HG03565 (cell line): ENCODE measurements around the gene MTA2.
A peak's percentile ranks its signal among the peaks of the same experiment; 100 is the strongest.

ENCODE experiments used
- ATAC-seq: cut with Tn5 transposase; IDR thresholded peaks from one replicate; pipeline ENCODE4 v1.9.1; 2021; ENCODE audit warnings: mild to moderate bottlenecking, moderate library complexity; ENCODE audit not compliant: unreplicated experiment

Gene MTA2

DNA sequence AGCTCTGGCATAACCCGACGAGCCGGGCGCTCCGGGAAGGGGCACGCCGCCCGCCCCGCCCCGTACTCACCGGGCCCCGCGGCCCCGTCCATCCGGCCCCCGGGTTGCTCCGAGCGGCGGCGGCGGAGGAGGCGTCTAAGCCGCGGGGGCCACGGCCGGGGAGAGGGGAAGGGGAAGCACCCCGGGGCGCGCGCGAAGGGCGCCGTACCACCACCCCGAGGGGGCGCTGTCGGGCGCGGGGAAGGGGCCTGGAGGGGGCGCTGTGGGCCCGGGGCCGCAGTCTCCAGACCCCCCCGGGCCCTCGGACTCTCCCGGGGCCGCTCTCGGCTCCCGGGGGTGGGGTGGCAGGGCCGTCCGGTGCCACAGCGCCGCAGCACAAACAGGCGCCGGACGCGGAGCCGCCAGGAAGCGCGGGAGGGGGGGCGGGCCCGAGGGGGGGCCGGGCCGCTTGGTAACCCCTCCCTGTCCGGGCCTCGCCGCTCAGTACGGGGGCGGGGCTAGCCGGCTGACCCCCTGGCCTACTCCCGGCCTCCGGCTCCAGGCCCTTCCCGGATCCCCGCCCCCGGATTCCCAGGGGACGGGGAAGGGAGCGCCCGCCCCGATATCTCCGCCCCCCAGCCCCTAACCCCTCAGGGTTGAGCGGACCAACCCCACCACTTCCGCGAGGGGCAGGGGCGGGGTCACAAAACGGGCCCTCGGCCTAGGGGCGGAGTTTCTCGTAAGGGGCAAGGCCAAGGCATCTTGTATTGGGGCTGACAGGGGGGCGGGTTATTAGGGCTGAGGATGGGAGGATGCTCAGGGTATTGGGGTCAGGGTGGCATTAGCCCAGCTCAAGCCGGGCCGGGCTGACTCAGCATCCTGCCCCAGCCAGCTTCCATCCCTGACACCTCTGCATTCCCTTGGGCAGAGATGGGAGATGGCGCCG, 11.0 kb upstream of the MTA2 start, which contains the start of the genes EML3 and ROM1:
Gene EML3, minus strand, starts transcription at position 410 of the 925 bp plus-strand sequence. Its CDS starts 318 bp downstream, at position 92.
Gene ROM1, plus strand, starts transcription at position 892 of the 925 bp plus-strand sequence. Its CDS starts 25 bp downstream, at position 917.
- ATAC-seq: peak; percentile 52

DNA sequence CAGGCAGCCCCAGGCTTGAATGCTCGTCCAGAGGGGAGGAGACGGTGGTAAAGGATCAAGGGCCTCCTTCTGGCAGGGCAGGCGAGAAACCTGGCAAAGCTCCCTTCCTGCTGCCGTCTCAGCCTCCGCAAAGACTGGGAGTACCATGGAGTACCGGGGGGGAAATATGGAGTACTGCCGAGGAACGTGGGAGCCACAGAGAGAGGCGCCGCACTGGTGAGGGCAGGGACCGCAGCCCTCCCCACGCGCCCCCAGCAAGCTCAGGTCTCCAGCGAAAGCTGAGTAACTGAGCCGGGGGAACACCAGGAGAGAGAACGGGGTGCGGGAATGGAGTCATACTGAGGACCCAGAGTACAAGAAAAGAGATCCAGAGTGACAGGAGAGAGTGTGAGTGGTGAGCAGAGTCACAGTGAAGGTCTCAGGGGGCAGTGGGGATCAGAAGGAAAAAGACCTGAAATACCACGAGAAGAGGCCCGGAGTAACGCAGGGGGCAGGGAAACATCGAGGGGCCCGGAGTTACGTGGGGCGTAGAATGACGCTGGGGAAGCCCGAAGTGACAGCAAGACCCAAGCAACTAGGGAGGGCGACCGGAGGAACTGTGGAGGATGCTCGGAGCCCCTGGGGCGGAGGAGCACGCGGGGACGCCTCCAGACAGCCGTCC, 10.2 kb upstream of the MTA2 start:
- ATAC-seq: peak; percentile 8

GRCh38 chr11:62610814-62611704, 9.4 kb upstream of the MTA2 start:
- ATAC-seq: no peak

DNA sequence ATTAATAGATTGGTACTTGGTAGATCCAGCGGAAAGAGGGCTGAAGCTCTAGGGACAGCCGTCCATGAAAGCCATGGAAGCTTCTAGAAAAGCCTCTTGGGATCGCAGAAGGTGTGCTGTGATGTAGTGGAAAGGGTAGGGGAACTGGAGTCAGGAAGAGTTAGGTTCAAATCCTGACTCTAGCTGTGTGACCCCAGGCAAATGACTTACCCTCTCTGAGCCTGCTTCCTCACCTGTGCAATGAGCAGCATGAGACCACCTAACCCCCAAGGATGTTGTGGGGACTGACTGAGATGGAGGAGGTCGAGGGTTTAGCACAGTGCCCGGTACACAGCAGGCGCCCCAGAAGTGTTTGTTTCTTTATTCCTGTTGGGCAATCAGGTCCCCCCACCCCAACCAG, 8.7 kb upstream of the MTA2 start:
- no peak for ATAC-seq

GRCh38 chr11:62608776-62609175, 7.1 kb upstream of the MTA2 start:
- ATAC-seq: no peak

DNA sequence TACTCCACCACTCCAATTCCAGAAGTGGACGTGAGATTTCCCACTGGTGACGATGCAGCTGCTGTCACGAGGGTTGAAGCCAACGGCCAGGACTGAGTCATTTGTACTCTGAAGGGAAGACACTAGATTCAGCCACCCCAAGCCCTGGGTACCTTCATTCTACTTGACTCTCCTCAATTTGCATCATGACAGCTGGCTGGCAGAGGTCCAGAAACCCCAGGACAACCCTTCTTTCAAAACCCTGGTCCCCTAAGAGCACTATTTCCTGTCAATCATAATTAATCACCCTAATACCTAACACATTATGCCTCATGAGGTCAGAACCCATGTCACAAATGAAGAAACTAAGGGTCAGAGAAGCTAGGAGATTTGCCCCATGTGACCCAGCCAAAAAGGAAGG, 6.0 kb upstream of the MTA2 start:
- ATAC-seq: no peak

DNA sequence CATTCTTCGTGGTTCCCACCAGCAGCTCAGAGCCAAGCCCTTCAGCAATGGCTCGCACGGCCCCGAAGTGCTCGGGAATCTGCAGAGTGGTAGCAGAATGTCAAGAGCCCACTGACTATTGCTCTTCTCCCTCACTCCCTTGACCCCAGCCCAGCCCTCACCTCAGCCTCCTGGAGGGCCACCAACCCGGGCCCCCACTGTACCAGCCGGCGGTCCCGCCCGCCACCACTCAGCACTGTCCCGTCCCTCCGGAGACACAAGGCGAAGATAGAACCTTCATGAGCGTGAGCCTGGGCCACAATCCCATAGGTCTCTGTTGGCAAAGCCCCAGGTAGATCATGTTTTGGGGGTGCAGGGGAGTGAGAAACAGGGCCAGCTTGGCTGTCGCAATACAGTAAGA, 4.2 kb upstream of the MTA2 start:
- no peak for ATAC-seq

- ATAC-seq: no peak
These were observed 3.8 kb upstream of the MTA2 start for GRCh38 chr11:62605467-62605866.

DNA sequence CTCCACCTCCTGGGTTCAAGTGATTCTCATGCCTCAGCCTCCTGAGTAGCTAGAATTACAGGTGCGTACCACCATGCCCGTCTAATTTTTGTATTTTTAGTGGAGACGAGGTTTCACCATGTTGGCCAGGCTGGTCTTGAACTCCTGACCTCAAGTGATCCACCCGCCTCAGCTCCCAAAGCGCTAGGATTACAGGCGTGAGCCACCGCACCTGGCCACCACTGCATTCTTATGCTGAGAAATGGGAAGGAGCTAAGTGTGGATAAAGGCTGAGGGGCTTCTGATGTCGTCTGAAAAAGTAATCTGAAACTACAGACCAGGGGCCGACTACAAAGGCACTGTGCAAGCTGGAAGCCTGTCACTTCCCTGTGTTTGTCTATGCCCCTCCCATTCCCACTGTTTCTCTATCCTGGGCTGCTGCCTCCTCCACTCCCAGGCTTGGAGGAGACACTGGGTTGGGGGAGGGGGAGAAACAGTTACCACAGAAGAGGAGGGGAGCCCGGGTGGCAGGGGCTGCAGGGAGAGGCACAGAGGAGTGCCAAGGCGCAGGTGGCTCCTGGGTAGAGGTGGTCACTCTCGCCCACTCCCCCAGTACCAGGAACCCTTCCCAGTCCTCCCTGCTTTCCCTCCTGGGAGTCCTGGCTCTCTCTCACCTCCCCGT, 2.9 kb upstream of the MTA2 start:
- ATAC-seq: no peak

- ATAC-seq: no peak
These were observed 2.2 kb upstream of the MTA2 start for GRCh38 chr11:62603776-62604299.

DNA sequence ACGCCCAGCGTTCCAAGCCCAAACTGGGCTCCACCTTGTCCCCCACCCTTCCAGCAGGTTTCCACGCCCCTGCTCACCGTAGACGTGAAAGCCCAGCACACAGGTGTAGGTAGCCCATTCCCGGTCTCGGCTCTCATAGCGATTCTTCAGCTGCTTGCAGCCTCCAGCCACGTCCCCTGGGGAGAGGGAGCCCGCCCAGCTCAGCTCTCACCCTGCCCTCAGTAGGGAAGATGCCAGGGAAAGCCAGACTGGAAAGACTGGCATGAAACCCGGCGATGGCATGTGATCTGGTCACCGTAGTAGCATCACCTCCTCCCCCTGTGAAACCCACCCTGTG, 1.4 kb upstream of the MTA2 start:
- no peak for ATAC-seq

DNA sequence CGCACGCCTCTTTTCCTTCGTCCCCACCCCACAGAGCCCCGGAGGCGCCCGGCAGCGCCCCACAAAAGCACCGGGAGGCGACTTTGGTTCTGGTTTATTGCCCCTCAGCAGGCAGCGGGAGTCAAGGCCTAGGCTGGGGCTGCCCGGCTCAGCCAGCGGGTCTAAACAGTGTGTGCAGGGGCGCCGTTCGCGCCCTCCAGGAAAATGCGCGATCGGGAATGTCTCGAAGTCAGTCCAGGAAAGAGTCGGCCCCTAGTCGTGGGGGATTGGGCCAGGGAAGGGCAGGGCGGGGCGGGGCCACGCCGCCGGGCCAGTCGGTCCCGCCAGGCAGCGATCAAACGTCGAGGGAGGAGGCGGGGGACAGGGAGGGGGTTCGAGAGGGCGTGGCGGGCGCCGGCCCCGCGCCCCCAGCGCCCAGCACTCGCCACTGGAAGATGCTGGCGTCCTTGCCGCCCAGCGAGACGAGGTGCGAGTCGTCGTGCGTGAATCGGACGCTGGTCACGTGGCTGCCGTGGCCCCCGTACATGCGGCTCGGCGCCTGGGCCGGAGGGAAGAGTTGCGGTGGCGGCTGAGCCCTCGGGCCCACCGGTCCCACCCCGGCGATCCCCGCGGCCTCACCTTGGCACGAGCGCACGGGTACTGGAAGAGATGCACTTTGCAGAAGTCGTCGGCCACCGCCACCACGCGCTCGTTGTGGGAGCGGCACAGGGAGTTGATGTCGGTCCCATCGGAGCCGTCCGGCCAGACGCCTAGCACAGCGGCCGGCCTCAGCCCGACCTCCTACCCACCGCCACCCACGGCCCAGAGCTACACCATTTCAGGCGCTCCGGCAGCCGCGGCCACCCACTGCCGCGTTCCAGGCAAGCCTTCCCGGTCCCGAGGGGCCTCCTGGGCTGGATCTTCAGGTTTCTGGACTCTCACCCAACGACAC, 741 bp upstream of the MTA2 start:
- no peak for ATAC-seq

- no peak for ATAC-seq
These were observed 618 bp downstream of the MTA2 start for GRCh38 chr11:62601122-62601371.

DNA sequence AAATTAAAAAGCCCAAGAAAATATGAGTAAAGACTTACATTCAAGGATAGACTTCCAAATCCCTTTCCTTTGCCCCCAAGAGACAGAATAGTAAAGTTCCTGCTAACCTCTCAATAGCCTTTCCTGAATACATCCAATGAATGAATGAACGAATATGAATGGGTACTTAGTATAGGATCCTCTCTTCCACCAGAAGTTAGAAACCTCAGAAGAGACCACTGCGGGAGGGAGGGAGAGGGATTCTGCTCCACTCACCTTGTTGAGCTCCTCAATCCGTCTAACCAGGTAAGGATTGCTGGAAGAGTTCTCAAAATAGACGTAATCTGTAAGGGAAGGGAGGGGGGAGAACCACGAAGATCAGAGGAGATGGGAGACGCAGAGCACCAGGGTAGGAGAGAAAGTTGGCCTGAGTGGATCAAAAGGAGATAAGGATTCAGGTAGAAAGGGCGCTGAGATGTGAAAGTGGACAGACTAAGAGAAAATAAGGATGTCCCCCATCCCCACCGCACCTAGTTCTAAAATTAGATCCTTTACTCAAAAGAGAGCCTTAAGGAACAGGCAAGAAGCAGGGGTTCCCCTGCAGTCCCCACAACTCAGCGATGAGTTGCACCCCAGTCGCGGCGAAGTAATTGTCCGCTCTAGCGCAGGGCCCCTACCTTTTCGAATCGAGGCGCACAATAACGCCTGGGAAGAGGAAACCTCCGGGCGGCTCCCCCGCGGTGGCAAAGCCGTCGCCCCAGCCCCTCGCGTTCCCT, 1.1 kb downstream of the MTA2 start:
- no peak for ATAC-seq

DNA sequence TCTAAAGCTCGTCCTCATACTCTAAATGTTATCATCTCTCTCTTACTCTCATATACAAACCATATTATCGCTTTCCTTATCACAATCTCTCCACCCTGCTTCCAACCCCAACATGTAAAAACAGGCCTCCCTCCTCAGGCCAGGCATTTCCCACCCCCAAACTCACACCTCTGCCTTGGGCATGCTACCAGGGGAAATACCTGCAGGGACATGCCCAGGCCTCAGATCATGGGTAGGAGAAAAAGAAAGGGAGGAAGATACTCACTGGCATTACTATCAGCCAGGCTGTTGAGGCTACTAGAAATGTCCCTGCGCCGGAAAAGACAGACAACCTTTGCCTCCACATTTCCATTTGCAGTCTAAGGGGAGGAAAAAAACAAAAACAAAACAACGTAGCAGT, 1.8 kb downstream of the MTA2 start:
- ATAC-seq: no peak

DNA sequence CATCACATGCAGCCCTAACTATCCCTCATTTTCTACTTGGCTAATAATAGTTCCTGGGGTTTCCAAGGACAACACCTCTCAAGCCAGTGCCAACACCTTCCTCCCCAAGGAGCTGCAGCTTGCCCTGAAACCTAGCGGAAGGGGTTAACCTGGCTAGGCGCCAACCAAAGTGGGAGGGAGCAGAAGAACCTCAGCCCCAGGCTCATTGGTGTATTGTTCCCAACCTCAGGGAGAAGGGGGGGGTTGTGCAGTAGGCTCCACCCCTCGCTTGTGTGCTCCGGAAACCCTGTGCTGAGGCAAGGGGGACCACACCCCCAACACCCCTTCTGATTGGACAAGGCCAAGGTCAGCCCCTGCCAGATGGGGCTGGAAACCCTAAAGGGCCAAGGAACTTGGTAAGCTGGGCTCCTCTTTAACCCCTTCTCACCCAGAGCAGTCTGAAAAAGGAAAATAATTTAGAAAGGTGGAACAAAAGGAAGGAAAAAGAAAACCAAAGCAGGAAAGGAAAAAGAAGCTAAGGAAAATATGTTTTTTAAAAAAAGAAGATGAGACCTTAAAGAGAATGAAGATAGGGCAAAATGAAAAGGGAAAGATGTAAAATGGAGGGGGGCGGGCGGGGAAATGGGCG, 2.5 kb downstream of the MTA2 start:
- ATAC-seq: peak; percentile 25

- ATAC-seq: no peak
These were observed 6.5 kb downstream of the MTA2 start for GRCh38 chr11:62595124-62595523.

GRCh38 chr11:62593434-62594044, 8.1 kb downstream of the MTA2 start:
- no peak for ATAC-seq
